GM18858 (cell line): ENCODE measurements around the gene TNFRSF1B.

ENCODE experiments used
- ATAC-seq: cut with Tn5 transposase; IDR thresholded peaks from one replicate; pipeline ENCODE4 v1.9.1; 2021; ENCODE audit not compliant: unreplicated experiment

TNFRSF1B gene

DNA sequence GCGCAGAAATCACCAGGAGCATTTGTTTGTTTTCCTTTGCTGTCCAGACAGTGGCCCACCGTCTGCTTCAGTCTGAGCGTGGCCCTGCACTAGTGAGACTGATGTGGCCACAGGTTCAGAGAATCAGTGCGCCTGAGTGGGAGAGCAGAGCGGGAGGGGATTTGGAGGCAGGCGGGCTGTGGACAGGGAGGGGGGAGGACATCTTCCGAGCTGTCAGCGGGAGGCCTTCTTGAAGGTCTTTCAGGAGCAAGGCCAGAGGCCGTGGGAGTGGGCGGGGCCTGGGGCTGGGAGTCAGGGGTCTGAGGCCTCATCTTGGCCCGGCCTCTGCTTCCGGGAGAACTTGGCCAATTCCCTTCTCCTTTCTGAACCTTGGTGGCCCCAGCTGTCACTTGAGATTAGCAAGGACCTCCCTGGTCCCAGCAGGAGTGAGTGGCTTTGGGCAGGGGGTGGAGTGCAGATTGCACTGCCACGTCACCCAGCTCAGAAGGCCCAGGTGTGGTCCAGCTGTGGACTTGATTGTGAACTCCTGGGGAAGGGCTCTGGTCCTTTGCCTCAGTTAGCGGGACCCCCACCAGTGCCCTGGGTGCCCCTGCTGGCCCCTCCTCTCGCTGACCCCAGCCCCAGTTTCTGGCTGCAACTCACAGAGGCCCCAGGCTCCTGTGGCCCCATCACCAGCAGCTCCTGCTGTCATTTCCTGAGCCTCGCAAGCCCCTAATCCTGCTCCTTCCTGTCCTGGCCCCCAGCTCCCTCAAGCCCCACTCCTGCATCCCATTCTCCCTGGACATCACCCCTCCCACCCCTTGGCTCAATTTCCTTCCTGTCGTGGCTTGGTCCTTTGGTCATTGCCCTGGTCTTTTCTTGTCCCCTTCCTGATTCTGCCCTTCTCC lies 8.4 kb downstream of the TNFRSF1B start:
- no peak for ATAC-seq

DNA sequence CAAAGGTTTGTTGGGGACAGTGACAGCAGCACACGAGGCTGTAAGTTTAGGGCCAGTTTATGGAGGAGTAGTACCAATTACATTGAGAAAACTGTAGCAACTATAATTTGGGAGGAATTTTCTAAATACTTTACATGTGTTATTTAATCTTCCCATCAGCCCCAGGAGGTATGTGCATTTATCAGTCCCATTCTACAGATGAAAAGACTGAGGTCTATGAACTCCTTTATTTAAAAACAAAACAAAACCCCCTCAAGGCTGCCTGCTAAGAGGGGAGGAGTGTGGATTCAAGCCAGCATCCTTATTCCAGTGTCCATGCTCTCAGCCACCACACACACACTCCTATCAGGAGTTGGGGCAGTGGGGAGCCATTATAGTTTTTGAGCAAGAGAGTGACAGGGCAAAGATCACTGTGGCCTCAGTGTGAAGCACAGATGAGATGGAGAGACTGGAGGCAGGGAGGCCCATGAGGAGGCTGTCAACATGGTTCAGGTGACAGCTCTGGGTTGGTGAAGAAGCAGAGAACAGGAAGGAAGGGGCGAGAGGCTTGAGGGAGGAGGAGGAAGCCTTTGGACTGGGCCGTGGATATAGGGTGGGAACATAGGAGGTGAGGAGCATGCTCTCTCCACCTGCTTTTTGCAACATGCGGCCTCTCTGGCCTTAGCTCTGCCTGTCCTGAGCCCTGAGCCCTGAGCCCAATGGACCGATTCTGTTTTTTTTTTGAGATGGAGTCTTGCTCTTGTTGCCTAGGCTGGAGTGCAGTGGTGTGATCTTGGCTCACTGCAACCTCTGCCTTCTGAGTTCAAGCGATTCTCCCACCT lies 9.7 kb downstream of the TNFRSF1B start:
- no peak for ATAC-seq

DNA sequence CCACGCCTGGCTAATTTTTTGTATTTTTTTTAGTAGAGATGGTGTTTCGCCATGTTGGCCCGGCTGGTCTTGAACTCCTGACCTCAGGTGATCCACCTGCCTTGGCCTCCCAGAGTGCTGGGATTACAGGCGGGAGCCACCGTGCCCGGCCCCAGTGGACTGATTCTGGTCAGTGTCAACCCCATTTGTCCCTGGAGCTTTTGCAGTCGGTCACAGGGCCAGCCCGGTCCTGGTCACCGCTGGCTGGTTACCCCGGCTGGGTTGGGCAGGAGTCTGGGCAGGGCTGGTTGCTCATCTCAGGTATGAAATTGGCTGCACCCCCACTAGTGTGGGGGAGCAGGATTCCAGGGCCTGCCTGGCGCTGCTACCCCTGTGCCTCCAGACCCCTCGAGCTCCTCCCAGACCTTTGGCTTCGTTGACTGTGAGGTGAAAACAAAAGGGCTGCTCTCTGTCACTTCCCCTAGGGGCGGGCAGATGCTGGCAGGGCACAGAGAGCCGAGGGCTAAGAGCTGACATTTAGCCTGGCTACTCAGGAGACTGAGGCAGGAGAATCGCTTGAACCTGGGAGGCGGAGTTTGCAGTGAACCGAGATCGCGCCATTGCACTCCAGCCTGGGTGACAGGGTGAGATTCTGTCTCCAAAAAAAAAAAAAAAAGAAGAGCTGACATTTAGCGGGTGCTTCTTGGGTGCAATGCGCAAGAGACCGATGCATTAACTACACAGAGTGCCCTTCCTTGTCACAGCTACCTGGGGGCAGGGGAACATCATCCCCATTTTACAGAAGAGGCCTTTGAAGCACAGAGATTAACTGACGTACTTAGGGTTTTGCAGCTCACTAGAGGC lies 10.6 kb downstream of the TNFRSF1B start:
- ATAC-seq, result no peak

DNA sequence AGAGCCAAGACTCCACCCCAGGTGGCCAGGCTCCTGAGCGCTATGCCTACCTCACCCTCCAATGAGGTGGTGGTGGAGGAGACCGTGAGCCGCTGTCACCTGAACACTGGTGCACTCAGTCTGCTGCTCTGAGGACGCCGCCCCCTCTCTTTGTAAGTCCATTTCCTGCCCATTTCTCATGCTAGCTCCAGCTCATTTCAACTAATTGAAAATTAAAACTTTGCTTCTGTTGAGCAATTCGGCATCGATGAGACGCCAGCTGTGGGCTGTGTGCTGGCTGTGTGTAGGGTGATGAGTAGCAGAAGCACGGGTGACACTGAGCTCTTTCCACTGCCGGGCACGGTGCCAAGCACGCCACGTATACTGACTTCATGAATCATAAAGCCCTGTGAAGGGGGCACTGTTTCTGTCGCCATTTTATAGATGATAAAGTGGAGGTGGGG lies 11.2 kb downstream of the TNFRSF1B start:
- no peak for ATAC-seq

DNA sequence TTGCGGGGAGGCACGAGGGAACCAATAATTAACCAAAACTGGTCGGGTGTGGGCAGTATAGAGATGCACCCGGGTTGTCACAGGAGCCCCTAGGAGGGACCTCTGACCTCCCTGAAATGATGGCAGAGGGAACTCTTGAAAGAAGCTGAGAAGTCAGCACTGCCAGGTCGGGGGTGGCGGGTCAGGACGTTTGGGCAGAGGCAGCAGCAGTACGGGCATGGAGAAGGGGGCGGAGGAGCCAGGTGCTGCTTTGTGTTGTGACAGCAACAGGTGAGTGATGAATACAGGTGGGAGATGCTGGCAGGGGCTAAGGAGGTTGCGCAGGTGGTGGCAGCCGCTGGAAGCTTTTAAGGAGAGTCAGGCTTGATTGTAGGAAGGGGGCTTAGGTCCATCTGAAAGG lies 11.7 kb downstream of the TNFRSF1B start:
- ATAC-seq, result no peak

DNA sequence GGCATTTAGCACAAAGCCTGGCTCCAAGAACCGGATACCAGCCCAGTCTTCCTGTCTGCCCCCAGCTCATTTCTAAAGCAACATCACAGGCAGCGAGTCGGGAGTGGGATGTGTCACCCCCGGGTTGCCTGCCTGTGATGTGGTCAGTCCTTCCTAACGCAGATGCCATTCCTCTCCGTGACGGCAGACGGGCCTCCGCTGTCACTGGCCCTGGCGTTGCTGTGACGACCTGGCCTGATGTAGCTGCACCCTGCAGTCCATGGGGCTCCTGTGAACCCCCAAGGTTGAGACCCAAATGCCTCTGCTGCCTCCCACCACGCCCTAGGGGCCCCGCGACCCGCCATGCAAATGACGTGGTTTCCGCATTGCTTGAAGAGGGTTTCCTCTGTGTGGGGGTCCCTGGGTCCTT lies 12.3 kb downstream of the TNFRSF1B start:
- ATAC-seq, result no peak

DNA sequence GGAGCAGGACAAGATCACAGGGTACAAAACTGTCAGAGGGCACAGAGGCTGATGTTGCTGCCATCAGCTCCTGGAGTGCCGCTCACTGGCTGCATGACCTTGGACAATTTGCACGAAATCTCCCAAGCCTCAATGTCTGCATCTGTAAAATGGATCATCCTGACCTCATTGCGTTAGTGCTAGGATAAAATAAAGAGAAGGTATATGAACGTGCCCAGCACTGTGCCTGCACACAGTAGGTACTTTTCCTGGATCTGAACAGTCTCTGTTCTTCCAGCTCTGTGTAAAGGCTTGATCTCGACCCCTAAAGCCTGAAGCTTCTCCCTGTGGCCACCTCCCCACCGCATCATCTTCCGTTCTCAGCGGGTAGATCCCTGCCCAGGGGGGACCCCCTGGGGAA lies 12.9 kb downstream of the TNFRSF1B start:
- no peak for ATAC-seq

DNA sequence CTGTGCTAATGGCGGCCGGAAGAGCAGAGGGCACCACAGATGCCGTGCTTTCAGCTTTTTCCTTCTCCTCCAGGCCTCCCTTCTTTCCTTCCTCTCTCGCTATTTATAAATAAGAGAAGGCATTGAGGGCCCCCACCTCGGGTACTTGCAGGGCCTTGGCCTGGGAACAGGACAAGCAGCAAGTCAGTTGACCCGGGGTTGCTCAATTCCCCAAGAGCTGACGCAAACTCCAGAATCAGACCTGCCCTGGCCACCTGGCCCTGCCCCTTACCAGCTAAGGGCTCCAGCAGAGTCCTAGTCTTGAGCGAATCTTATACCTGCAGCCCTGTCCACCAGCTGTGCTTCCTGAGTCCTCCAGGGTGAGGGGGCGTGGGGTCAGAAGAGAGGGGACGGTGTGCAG lies 13.5 kb downstream of the TNFRSF1B start:
- no peak for ATAC-seq

DNA sequence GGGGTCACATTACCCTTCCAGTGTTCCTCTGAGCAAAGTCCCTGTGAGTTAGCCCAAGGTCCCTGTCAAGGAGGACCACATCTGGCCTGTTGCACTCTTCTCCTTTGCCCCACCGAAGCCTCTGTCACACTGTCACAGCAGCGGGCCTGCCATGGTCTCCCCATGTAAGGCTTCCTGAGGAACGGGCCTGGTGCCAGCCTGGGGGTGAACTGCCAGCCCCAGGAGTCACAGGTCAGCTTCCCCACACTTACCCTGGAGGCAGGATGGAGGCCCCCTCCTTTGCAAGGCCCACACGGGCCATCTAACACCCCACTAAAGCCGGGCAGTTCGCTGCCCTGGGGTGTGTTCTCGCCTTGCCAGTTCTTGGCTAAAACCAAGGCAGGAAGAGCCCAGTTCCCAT lies 14.1 kb downstream of the TNFRSF1B start:
- ATAC-seq, result no peak

DNA sequence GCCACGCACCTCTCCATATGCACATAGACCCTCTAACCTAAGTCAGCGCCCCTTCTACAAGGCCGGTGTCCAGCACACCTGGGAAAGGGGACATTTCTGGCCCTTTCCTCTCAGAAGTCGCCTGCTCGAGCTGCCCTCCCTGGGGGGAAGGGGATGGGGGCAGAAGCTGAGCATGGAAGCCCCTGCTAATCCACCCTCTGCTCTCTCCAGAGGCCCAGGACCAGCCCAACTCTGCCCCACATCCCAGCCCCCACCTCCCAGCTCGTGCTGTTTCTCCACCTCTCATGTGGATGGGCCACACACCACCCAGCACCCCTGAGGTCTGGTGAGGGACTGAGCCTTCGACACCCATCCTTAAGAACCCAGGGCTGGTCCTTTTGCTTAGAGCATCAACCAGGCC lies 14.8 kb downstream of the TNFRSF1B start:
- no peak for ATAC-seq

DNA sequence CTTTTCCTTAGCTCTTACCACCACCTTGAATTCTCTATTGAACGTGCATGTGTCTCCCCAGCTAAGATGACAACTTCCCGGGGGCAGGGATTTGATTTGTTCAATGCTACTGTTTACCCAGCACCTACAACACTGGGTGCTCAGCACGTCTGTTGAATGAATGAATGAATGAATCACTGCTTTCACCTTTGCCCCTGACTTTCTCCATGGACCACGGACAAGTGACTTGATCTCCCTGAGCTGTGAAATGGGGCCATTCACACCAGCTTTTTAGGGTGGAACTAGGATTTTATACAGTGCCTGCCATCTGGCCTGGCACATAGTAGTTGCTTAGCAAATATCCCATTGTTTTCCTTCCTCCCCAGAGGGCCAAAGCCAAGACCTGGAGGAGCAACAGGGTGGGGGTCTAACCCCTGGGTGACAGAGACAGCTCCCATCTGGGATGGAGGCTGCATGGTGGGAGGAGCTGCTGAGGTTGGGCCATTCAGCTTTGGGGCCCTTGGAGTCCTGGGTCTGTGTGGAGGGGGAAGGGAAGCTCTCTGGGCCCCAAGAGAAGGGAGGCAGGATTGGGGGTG lies 15.7 kb downstream of the TNFRSF1B start:
- no peak for ATAC-seq

DNA sequence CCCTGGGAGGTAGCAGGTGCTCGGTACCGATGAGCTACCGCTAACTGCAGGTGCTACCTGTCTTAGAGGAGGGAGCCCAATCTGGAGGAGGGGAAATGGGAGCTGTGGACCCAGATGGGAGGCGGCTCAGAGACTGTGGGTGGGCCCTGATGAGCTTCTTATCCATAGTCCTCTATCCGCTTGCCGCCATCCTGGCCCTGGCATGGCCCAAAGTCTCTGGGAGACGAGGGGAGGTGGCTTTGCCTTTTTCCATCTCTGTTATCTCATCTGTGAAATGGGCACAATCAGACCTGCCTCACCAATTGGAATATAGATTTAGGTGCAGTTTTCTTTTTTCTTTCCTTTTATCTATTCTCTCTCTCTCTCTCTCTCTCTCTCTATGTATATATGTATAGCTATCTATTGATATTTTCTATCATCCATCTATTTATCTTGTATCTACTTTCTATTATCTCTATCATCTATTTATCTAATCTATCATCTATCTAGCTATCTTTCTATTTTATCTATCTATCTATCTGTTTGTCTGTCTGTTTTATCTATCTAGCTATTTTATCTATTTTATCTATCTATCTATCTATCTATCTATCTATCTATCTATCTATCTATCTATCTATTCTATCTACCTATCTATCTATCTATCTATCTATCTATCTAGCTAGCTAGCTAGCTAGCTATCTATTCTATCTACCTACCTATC lies 16.5 kb downstream of the TNFRSF1B start:
- ATAC-seq, result no peak

DNA sequence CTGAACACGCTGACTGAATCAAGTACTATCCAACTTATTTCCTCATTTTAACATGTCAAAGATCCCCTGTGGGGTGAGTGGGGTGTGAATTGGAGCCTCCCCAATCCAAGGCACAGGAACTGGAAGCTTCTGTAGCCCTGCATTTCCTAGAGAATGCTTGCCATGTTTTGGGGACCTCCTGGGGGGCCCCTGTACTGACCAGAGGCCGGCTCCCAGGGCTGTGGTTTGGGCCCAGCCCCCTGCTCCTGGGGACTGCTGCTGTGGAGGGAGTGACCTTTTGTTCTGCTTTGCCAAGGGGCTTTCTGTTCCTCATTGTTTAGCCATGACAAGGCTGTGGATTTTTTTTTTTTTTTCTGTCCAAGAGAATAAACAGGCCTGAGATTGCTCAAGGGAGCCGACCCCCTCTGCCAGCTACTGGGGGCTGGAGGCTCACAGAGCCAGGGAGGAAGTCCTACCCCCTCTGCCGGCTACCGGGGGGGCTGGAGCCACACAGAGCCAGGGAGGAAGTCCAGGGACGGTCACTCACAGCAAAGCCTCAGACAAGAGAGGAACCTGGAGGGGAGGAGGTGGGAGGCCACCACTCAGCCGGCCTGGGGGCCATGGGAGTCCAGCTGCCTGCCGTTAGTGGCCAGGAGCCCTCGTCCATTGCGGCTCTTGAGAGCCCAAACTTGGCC lies 17.4 kb downstream of the TNFRSF1B start:
- ATAC-seq, result no peak

DNA sequence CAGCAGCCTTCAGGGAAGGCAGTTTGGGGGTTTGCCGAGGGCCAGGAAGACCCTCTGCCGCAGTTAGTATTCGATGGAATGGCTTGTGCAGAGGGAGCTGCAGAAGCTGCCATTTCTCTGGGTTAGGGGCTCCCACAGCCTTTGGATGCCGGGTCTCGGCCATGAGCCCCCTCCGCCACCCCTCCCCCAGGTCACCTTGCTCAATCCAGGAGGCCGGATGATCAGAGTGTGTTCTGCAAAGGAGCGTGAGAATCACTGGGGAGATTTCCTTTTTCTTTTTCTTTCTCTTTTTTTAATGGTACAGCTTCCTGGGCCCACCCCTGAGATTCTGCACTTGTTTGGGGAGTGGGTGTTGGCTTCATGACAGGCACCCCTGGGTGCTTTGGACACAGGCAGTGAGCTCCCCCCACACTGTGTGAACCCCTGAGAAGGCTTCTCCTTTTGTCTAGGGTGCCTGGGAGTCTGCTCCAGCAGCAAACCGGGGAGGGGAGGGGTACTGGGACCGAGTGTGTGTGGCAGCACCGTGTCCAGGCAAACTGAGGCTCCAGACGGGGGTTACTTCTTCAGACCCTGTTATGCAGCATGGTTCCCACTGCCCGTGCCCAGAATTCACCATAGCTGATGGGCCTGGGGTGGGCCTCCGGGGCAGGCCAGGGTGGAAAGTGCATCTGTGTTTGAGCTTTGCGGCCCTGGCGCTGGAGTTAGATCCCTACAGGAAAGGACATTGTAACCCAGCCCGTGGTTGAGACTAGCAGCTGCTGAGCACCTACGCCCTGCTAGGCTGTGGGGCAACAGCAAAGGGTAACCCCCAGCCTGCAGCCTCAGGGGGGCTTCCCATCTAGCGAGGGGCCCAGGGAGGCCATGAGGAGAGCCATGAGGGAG lies 18.5 kb downstream of the TNFRSF1B start:
- no peak for ATAC-seq

DNA sequence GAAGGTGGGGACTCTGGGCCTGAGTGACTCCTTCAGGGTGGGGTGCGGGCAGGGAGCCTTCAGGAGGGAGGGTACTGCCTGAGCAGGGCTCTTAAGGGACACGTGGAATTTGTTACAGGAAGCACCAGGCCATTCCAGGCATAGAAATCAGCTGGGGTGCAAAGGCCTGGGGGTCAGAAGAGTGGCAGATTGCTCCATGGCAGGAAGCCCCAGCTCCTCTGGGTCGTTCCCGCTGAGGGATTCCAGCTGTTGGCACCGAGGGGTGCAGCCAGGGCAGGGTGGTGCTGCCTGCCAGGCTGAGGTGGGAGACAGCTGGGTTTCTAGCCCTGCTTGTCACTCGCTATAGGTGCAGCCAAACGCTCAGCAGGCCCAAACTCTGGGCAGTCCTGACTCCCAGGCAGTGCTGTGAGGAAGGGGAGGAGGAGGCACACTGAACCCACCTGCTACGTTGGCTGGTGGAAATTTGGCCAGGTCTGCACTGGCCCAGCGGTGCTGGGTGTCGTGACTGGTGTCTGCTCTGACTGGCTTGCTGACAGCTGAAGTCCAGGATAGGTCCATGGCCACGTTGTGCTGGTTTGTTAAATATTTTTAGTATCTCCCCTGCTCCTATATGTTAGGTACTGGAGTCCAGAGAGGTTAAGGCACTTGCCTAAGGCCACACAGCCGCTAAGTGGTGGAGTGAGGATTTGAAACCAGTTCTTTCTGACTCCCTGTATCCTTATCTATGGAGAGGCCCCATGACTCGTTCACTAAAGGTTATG lies 19.3 kb downstream of the TNFRSF1B start:
- ATAC-seq, result no peak

DNA sequence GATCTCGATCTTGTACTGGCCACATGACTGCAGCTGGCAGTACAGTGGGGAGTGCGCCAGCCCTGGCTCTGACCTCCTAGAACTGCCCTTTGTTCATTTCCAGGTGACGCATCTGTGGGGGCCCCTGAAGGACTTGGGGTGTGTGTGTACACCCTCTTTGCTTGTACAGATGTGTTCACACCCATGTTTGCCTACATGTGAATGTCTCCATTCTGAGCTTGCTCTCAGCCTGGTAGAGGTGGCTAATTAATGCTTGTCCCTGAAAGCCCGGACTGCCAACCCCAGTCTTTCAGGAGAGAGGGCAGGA lies 19.8 kb downstream of the TNFRSF1B start:
- ATAC-seq, result no peak

DNA sequence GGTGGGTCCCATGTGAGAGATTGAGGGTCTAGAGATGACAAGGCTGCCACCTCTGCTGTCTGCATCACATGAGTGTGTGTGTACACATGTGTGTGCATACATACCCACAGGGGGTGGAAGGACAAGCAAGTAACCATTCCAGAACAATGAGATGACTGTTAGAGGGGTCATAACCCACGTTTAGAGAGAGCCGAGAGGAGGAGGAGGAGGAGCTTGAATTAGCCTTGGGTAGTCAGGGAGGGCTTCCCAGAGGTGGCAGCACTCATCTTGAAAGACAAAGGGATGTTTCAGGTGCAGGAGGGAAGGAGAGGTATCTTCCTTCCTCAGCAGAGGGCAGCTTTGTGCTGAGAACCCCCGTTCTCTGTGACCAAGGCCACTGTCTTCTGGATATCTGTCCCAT lies 21.3 kb downstream of the TNFRSF1B start:
- no peak for ATAC-seq

DNA sequence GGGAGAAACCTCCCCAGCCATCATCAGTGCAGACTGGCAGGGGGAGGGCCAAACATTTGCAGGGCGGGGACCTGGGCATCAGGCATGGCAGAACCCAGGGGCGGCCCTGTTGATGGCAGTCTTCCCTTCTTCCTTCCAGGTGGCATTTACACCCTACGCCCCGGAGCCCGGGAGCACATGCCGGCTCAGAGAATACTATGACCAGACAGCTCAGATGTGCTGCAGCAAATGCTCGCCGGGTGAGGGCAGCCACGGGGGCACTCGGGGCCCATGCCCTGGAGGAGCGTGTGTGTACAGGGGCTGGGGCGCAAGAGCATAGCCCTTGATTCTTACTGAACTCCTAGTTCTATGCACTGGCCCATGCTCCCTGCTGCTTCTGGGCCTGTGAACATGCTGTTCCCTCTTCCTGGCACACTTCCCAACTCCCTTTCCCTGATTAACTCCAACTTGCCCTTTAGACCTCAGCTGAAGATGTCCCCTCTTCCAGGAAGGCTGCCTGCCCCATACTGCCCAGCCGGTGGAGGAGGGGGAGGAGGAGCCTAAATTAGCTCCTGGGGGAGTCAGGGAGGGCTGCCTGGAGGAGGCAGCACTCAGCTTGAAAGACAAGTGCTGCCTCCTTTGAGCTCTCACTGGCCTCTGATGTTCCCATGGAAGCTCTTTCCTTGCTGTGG lies 22.0 kb downstream of the TNFRSF1B start:
- no peak for ATAC-seq
